MCF 10A (cell line): Measurements from ENCODE around the gene SIX4. TPM values are rescaled to one million over a fixed set of nuclear protein-coding genes. Genes with fewer than 3 reads are reported as not detected.

Experiments used
- BruUV-seq: library from RNA; stranded (reverse); fragments of 400-500 nt; replicated peaks from 2 replicates; lab custom pipeline; 2021; lab: Mats Ljungman, UMichigan
- CTCF ChIA-PET: fragments of 300-600 bp; sonication (Branson Sonifier 250); formaldehyde crosslinking; extraction: SDS; loops from one replicate; lab custom pipeline; 2021; ENCODE audit warnings: antibody characterized with exemption, inconsistent platforms; lab: Yijun Ruan, JAX
- POLR2A ChIA-PET: fragments of 300-600, 350-650 bp; sonication (Branson Sonifier 250); formaldehyde crosslinking; extraction: SDS; loops from one replicate; lab custom pipeline; 2020; ENCODE audit warnings: antibody characterized with exemption, inconsistent platforms; lab: Yijun Ruan, JAX
- DNase-seq: peaks from one replicate; pipeline ENCODE4 v3.0.0-alpha.2; 2018; ENCODE audit not compliant: unreplicated experiment
- H3K27ac Mint-ChIP-seq: one replicate; pipeline ENCODE4 v1.8.0; 2022; ENCODE audit warnings: mild to moderate bottlenecking, low read depth, mixed read lengths; ENCODE audit not compliant: unreplicated experiment
- H3K27me3 Mint-ChIP-seq: one replicate; pipeline ENCODE4 v1.8.0; 2022; ENCODE audit warnings: mixed read lengths; ENCODE audit not compliant: insufficient read depth, unreplicated experiment
- H3K36me3 Mint-ChIP-seq: one replicate; pipeline ENCODE4 v1.8.0; 2022; ENCODE audit warnings: mild to moderate bottlenecking, moderate library complexity, mixed read lengths; ENCODE audit not compliant: insufficient read depth, unreplicated experiment
- H3K4me1 Mint-ChIP-seq: one replicate; pipeline ENCODE4 v1.8.0; 2022; ENCODE audit warnings: mixed read lengths; ENCODE audit not compliant: insufficient read depth, unreplicated experiment
- H3K4me3 Mint-ChIP-seq: one replicate; pipeline ENCODE4 v1.8.0; 2022; ENCODE audit warnings: mild to moderate bottlenecking, moderate library complexity, mixed read lengths; ENCODE audit not compliant: unreplicated experiment
- H3K9me3 Mint-ChIP-seq: one replicate; pipeline ENCODE4 v1.8.0; 2022; ENCODE audit warnings: mixed read lengths; ENCODE audit not compliant: unreplicated experiment
- intact Hi-C: fragments of 100-400 bp; cut with micrococcal nuclease; formaldehyde crosslinking; loops from 2 replicates; pipeline ENCODE4 v1.14.1; 2022
- total RNA-seq: library from RNA; stranded (reverse); gene quantifications from 2 replicates; pipeline ENCODE4 v1.2.3, GENCODE V29; 2022
- TF ChIP-seq, protein P1 (sequence below): fragments of 200-600 bp; IDR thresholded peaks from one replicate; pipeline ENCODE4 v1.8.0; 2022; ENCODE audit warnings: antibody characterized with exemption, mild to moderate bottlenecking; ENCODE audit not compliant: unreplicated experiment

Gene SIX4
- total RNA-seq, 1 experiment from 2014 or later: 13.6 TPM

DNA sequence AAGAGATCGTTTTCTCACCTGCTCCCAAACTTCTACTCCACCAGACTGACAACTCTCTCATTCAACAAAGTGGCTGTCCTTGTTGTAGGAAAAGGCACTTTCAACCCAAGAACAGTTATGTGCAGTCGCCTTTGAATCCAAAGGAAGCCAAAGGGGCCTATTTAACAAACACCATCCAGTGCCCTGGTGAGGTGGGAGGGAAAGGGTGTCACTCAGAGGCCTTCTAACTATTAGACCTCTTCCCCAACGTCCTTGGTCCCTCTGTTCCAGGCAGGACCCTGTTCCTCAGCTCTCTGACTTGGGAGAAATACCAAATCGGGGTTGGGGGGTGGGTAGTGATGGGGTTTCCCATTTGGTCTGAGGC lies 3.2 kb downstream of the SIX4 start:
- ChIA-PET POLR2A (interaction anchor here (0.6 to 4.3 kb wide), 10 partner anchors 12 to 363 kb away, joined by 3 to 45 read pairs (median 4); partner anchors contain the start of genes MNAT1, SLC38A6 and TRMT5), CTCF (interaction anchor here (0.6 to 3.5 kb wide), 8 partner anchors 13 to 363 kb away, joined by 3 to 15 read pairs (median 3); partner anchors contain the start of gene MNAT1)
- intact Hi-C loops: loop anchor here (5.0 kb wide), 2 partner anchors 476 to 531 kb away; no protein-coding TSS in a partner anchor
- Mint-ChIP-seq H3K27ac (no peak overlapping the region), H3K27me3 (no peaks in the 10 kb centered on the region), H3K4me3 (peak overlapping the region; percentile 91), H3K36me3 (peaks cover 12% of the 10 kb centered on the region), H3K9me3 (no peaks in the 10 kb centered on the region), H3K4me1 (no peaks in the 10 kb centered on the region)
- TF ChIP-seq, protein P1, sequence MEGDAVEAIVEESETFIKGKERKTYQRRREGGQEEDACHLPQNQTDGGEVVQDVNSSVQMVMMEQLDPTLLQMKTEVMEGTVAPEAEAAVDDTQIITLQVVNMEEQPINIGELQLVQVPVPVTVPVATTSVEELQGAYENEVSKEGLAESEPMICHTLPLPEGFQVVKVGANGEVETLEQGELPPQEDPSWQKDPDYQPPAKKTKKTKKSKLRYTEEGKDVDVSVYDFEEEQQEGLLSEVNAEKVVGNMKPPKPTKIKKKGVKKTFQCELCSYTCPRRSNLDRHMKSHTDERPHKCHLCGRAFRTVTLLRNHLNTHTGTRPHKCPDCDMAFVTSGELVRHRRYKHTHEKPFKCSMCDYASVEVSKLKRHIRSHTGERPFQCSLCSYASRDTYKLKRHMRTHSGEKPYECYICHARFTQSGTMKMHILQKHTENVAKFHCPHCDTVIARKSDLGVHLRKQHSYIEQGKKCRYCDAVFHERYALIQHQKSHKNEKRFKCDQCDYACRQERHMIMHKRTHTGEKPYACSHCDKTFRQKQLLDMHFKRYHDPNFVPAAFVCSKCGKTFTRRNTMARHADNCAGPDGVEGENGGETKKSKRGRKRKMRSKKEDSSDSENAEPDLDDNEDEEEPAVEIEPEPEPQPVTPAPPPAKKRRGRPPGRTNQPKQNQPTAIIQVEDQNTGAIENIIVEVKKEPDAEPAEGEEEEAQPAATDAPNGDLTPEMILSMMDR: no peak
- peak; percentile 0 for DNase-seq
- BruUV-seq: no TSS peak

DNA sequence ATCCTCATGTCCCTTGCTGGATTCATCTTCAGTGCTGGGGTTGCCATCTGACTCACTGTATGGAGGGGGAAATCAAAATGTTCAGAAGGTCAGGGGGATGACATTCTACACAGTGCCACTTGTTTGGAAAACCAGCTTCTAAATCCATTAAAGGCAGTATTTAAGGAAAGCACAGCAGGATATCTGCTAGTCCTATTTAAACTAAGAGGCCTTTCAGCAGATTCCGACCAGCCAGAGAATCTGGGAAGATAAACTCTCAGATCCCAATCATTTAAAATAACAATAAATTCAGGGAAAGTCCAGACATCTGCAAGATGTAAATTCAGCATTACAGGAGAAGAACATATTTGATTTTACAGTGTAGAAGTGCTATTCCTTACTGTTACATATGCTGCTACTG lies 3.8 kb downstream of the SIX4 start:
- no peak overlapping the region for H3K27ac Mint-ChIP-seq
- intact Hi-C loops: loop anchor here (5.0 kb wide), 2 partner anchors 477 to 532 kb away; no protein-coding TSS in a partner anchor
- H3K4me1 Mint-ChIP-seq: no peaks in the 10 kb centered on the region
- no peaks in the 10 kb centered on the region for H3K9me3 Mint-ChIP-seq
- DNase-seq: no peak
- no TSS peak for BruUV-seq
- ChIA-PET POLR2A (interaction anchor here (0.7 to 2.9 kb wide), 7 partner anchors 14 to 260 kb away, joined by 3 to 15 read pairs (median 3); partner anchors contain the start of genes MNAT1, SLC38A6 and TRMT5), CTCF (interaction anchor here (0.6 to 1.1 kb wide), 6 partner anchors 42 to 364 kb away, joined by 3 to 7 read pairs (median 3); no protein-coding TSS in a partner anchor)
- TF ChIP-seq, protein P1: no peak
- peaks cover 12% of the 10 kb centered on the region for H3K36me3 Mint-ChIP-seq
- H3K4me3 Mint-ChIP-seq: peak overlapping the region; percentile 91
- H3K27me3 Mint-ChIP-seq: no peaks in the 10 kb centered on the region

DNA sequence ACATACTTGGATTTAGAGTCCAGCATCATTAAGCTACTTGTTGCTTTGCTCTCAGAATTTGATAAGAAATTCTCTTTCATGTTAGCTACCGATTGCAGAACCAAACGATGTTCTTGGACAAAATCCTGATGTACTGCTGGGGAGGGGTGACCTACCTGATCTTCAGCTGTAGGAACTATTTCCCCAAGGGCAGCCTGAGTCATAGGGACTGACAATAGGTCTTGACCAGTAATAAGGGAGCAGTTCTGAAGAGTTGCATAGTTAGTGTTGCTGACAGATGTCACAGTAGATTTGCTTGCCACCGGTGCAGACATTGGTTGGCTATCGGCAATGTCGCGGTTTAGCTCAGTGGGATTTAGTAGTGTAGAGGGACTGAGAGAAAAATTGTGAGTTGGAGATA lies 10.6 kb downstream of the SIX4 start:
- H3K4me1 Mint-ChIP-seq: no peaks in the 10 kb centered on the region
- no peaks in the 10 kb centered on the region for H3K9me3 Mint-ChIP-seq
- H3K36me3 Mint-ChIP-seq: peaks cover 14% of the 10 kb centered on the region
- H3K27ac Mint-ChIP-seq: no peak overlapping the region
- ChIA-PET CTCF (interaction anchor here (0.5 to 1.3 kb wide), 3 partner anchors 11 to 145 kb away, joined by 3 to 4 read pairs (median 4); no protein-coding TSS in a partner anchor), POLR2A (interaction anchor here (0.9 to 1.2 kb wide), 3 partner anchors 9 to 32 kb away, joined by 3 read pairs; no protein-coding TSS in a partner anchor)
- no TSS peak for BruUV-seq
- H3K4me3 Mint-ChIP-seq: no peak overlapping the region
- intact Hi-C loops: no loop called here
- H3K27me3 Mint-ChIP-seq: no peaks in the 10 kb centered on the region
- TF ChIP-seq, protein P1: no peak
- peak; percentile 4 for DNase-seq

DNA sequence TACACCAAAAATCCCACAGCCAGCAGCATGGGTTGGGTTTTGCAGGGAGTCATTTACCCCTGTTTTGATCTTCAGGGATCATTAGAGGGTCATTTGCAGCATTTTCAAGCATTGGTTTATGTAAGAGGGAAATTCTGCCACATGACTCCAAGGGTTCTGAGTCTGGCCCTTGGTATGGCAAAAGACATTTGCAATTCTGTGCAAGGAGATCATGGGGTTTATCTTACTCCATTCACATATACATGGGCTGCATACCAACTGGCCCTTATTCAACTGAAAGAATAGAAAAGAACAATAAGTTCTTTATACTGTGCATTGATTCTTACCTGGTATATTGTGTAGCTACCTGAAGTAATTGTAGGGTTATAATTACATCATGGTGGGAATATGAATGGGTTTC lies 13.7 kb downstream of the SIX4 start:
- TF ChIP-seq, protein P1: no peak
- no peak overlapping the region for H3K27ac Mint-ChIP-seq
- H3K4me3 Mint-ChIP-seq: no peak overlapping the region
- no peaks in the 10 kb centered on the region for H3K9me3 Mint-ChIP-seq
- H3K27me3 Mint-ChIP-seq: no peaks in the 10 kb centered on the region
- H3K4me1 Mint-ChIP-seq: no peaks in the 10 kb centered on the region
- BruUV-seq: no TSS peak
- intact Hi-C loops: no loop called here
- no peak for DNase-seq
- peaks cover 5% of the 10 kb centered on the region for H3K36me3 Mint-ChIP-seq
- ChIA-PET POLR2A (no interaction called here), CTCF (interaction anchor here (0.6 kb wide), 1 partner anchor 61 kb away, joined by 3 read pairs; no protein-coding TSS in a partner anchor)
